Left lobe of liver (tissue), 2 donors: Measurements from ENCODE around the gene AAK1. TPM values are rescaled to one million over a fixed set of nuclear protein-coding genes. Genes with fewer than 3 reads are reported as not detected.
"Not testable (repeated sequence)": the region's sequence is repeated elsewhere in the genome, so short reads cannot be mapped to it uniquely, and the experiment has no call there.

Experiments used
- ATAC-seq: fragments of 200-7000 bp; cut with Tn5 transposase; one replicate; pipeline ENCODE4 v1.9.1; 2020; ENCODE audit warnings: mild to moderate bottlenecking, moderate library complexity
- DNase-seq: peaks from one replicate; pipeline ENCODE4 v3.0.0-alpha.2; 2020; ENCODE audit warnings: low spot score
- total RNA-seq: library from RNA; stranded (reverse); gene quantifications from one replicate; pipeline ENCODE4 v1.2.1, GENCODE V29; 2021
- donor health status: DM: no; HTN: no; CAD: no; lungs with moderate emphysema.
- donor health status: DM: no; HTN: yes; CAD: no.

The AAK1 gene
- total RNA-seq, 1 donor from 2014 or later: 16.2 TPM

DNA sequence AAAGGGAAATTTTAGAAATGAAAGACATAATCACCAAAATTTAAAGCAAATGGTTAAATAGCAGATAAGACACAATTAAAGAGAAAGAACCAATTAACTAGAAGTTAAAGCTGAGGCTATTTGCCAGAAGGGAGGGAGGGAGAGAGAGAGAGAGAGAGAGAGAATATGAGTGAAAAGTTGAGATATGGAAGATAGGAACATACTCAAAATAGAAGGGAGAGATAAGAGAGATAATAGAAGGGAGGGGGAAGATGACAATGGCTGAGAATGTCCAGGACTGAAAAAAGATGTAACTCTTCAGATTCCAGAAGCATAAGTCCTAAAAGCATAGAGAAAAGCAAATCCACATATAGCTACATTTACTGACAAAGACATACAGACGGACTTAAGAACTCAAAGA, 17.1 kb upstream of the AAK1 start:
- ATAC-seq (no peak), DNase-seq (no peak)

DNA sequence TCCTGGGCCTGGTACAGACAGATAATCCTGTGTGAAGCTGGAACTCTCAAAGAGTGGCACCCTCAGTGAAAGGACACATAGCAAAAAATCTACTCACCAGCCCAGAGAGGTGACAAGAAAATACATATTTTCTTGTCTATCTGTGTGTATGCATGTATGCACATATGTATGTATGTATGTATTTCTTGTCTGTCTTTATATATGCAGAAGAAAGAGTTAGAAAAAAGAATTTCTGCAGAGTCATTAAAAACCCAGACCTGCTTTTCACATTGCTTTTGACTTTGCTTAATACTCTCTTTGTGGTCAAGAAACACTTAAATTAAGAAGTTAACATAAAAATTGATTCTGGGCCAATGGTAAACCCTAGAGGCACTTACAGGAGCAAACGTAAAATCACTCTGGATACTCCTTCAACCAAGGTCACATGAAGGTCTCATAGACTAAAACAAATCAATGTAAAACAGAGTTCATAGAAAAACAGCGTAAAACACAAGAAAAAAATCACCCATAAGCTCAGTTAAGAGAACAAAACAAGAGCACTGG, 16.5 kb upstream of the AAK1 start:
- ATAC-seq: no peak
- DNase-seq: no peak

DNA sequence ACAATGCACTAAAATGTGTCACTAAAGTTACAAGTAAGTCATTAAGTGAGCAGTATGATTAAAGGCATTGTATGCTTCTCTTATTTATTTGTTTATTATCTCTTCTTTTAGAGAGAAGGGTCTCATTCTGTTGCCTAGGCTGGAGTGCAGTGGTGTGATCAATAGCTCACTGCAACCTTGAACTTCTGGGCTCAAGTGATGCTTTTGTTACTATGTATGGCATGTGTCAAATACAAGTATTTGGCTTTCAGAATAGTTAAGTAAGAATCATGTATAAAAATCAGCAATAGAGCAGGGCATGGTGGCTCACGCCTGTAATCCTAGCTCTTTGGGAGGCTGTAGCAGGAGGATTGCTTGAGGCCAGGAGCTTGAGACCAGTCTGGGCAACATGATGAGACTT, 15.8 kb upstream of the AAK1 start:
- DNase-seq: no peak
- ATAC-seq: no peak

DNA sequence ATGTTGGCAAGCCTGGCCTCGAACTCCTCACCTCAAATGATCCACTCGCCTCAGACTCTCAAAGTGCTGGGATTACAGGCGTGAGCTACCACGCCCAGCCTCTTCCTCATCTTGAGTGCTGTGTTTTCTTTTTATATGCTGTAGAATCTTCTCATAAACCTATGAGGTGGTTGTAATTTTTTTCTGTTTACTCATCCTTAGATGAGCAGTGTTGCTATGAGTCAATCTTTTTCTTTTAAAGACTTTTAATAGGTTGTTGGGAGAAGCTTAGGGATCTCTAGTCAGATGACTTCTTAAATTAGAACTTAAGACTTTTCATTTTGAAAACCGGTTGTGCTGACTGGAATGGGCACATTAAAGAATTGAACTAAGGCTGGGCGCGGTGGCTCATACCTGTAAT, 8.7 kb upstream of the AAK1 start:
- ATAC-seq: no peak
- DNase-seq: no peak

DNA sequence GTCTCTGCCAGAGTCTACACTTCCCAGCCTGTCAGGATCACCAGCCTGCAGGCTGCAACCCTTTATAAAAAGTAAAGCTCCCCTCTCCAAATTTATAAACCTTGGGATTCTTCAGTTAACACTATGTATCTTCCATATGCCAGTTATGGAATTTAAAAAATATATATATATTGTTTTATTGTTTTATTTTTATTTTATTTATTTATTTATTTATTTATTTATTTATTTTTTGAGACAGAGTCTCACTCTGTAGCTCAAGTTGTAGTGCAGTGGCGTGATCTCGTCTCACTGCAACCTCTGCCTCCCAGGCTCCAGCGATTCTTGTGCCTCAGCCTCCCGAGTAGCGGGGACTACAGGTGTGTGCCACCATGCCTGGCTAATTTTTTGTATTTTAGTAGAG, 3.7 kb upstream of the AAK1 start:
- not testable (repeated sequence) for DNase-seq, ATAC-seq

DNA sequence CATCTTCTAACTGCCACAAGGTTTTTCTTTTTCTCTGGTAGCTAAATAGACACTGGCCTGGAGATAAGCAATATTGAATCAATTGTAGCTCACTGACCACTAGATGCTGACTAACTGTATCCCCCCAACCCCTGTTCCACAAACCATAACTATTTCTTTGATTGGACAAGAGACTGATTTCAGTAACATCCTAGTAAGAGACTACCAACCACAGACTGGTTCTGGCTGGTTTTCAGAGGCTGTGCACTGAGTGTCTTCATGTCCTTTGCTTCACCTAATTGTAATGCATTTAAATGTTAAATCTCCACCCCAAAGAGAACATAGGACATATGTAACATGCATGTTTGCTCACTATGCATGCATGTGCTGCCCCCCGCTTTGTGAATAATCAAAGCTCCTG, 3.2 kb upstream of the AAK1 start:
- no peak for DNase-seq
- ATAC-seq: no peak

DNA sequence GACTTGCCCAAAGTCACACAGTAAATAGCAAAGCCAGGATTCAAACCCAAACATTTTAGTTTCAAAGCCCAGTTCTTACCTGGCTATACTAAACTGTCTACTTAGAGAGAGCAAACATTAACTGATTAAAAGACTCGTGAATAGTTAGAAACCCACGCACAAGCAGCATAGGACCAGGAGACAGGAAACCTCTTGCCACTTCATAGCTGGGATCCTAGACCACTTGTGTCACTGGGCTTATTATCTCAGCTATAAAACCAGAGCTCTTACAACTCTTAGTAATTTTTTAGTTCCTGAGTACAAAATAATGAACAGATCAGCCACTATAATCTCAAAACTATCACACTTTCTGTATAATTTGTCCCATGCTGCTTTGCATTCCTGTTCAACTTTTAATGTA, 2.4 kb upstream of the AAK1 start:
- DNase-seq (no peak), ATAC-seq (no peak)

DNA sequence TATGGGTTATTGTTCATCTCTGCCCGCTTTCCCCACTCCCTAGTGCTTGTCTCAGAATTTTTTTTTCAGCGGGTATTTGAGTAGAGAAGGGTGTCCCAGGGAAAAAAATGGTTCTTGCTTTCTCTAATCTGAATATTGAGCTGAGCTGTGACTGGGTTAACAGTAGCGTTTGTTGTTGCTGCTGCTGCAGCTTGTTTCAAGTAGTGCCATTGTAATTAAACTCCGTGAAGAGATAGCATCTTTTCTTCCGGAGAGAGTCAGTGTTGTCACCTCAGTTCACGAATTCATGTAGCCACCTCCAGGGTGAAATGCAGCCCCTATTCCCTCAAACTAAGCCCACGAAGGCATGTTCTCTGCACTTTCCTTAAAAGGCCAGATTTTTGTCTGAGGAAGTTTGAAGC, 1.5 kb upstream of the AAK1 start:
- ATAC-seq (no peak), DNase-seq (no peak)

DNA sequence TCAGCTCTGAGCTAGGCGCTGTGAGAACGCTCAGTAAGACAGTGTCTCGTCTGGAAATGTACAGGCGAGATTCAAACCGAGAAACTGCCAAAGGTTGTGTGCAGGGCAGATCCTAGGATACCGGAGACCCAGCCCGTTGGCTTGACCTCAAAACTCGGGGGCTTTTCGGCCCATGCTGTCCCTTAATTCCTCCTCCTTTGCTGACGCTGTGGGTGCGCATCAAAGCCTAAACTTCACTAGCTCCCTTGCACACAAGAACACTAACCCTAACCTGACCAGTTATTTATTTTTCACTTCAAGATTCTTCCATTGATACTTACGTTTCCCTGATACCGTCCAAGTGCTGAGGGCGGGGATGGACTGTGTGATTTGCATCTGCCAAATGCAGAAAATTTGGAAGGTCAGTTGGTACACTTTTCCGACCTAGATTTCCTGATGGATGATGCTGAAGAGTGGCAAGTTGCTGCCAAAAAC, 1.0 kb upstream of the AAK1 start:
- ATAC-seq: no peak

DNA sequence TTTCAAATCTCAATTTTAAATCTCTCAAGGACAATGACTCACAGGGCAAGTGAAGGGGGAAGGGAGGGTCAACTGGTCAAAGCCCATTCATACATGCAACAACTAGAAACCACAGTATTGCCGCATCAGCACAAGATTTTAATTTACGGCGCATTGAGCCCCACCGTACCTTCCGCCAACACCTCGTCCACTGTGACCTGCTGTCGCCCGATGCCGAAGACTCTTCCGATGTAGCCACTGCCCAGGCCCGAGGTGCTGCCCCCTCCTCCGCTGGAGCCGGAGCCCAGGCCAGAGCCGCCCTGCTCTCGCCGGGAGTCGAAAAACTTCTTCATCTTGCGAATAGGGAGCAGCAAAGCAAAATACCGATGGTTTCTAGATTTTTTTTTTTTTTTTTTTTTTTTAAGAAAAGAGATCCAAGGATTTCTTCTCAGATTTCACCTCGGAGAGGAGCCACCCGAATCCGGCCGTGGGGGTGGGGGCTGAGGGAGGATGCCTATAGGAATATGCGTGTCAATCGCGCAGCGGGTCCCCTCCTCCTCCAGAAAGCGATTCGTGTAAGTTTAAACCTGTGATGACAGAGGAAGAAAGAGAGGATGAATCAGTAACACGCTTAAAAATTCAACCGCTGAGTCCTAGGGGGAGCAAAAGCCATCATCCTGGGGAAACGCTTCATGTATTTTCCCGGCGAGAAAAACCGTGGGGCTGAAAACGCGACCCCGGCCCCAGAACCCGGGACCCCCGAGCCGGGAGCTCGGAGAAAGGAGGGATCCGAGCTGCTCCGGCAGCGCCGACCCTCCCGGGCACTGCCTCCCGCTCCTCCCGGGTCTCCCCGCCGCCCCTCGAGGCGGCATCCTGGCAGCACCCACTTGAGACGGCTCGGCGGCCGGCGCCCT, 584 bp downstream of the AAK1 start:
- peak; percentile 12 for ATAC-seq
- peak; percentile 59 for DNase-seq

More for the DNA sequence above, 1.0 kb upstream of the AAK1 start:
- no peak for DNase-seq

DNA sequence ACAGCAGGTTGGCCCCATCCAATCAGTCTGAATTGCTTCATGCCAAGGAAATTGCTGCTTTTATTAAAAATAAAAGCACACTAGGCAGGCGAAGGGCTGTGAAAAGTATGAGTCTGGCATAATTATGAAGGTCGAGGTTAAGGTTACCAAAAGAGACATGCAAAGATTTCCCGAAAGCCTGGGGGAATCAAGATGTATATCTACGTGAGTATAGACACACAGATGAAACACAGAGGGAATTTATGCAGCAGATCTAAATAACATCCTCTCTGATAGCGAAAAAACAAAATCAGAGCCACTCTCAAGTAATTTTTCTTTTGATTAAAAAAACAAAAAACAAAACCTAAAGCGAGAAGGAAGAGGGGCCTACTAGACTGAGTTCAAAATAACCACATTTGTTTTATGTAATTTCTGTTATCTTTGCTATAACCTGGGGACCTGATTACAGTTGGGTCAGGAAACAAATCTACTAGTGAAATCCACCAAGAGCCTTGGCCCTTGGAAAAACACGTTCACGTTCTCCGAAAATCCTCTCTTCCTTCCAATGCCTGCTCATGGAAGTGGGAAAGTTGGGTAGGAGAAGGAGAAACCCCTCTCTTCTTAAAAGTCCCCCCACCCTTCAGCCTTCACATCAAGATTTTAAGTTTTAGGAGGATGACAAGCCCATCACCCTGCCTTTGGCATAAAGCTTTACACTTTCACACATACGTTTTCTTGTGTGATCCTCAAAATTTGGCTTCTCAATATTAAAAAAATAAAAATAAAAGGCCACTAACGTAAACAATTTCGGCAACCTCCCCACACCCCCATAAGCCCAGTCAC, 1.4 kb downstream of the AAK1 start:
- ATAC-seq (no peak), DNase-seq (no peak)

DNA sequence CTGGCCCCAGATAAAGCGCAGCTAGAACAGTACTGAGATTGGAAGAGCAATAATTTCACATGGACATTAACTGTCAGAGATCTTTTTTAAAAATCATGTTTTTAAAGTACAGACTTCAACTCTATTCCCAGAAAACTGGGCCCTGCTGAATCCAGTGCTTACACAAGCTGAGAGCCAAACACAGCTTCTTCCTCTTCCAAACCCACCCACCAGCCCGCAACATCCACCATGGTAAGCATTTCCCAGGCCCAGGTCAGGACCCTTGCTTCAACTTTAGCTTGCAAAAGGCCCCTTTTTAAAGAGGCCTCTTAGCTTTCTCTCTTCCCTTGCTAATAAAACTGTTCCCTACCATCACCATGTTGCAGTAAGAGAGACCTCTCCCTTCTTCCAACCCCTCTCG, 2.1 kb downstream of the AAK1 start:
- DNase-seq (no peak), ATAC-seq (no peak)

DNA sequence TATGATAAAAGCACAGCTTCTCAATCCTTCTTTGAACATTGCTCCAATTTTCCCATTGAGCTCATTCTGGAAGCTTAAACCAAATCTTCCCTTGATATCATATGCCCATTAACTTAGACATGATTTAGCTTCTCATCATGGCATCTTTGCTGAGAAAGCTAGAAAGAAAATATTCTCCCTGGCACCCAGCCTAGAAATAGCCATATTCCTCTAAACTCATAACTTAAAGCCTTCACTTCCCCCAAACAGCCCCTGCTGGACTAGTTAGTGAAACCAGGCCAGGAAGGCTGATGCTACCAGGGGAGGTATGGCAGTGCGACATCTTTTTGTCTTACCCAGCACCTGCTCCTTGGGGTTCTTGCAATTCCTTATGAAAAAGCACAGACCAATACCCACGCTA, 4.3 kb downstream of the AAK1 start:
- DNase-seq: no peak
- ATAC-seq: no peak

DNA sequence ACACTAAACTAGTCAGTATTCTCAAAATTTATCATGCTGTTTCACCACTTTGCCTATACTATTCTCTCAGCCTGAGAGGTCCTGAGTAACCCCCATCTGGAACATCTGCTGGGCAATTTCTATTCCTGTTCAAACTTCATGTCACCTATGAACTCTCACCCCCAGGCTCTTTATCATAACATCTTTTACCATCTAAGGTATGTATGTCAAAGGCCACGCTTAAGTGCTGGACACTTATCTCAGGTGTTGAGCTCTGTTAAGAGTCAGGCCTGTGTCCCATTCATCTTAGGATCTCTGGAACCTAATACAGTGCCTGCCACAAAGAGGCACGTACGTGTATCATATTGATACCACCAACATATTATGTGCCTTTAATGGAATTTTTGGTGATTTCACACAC, 4.9 kb downstream of the AAK1 start:
- no peak for ATAC-seq
- no peak for DNase-seq

DNA sequence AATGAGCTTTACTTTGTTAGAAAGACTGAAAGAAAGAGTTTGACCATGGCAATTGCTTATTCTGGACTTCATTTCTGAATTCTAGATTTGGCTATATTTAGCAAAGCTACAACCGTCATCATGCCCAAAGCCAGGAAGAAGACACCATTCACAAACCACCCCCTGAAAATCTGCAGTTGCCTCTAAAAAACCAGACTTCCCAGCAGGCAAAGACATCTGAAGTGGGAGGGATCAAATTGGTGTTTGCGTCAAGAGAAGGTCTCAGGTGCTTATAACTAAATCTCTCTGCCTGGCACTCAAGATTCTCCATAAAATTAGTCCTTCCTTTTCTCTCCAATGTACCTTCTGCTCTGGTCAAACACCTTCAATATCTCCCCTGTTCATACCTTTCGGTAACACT, 5.6 kb downstream of the AAK1 start:
- ATAC-seq (no peak), DNase-seq (no peak)

DNA sequence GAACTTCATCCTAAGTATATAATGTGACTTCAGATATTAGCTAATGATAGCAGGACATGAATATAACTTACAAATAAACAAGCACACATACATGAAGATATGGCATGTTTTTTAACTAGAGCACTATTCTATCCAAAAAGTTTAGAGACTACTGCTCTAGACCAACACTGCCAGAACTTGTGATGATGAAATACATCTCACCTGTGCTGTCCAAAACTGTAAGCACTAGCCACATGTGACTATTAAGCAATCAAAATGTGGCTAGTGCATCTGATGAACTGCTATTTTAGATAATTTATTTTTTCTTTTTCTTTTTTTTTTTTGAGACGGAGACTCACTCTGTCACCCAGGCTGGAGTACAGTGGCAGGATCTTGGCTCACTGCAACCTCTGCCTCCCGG, 7.1 kb downstream of the AAK1 start:
- no peak for DNase-seq
- peak; percentile 82 for ATAC-seq

DNA sequence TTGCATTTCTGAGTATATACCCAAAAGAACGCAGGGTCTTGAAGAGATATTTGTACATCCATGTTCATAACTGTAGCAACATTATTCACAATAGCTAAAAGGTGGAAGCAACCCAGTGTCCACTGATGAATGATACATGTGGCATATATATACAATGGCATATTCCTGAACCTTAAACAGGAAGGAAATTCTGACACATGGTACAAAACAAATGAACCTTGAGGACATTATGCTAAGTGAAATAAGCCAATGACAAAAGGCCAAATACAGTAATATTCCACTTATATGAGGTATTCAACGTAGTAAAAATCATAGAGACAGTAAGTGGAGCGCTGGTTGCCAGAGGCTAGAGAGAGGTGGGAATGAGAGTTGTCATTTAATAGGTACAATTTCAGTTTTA, 8.1 kb downstream of the AAK1 start:
- DNase-seq: no peak
- ATAC-seq: no peak

DNA sequence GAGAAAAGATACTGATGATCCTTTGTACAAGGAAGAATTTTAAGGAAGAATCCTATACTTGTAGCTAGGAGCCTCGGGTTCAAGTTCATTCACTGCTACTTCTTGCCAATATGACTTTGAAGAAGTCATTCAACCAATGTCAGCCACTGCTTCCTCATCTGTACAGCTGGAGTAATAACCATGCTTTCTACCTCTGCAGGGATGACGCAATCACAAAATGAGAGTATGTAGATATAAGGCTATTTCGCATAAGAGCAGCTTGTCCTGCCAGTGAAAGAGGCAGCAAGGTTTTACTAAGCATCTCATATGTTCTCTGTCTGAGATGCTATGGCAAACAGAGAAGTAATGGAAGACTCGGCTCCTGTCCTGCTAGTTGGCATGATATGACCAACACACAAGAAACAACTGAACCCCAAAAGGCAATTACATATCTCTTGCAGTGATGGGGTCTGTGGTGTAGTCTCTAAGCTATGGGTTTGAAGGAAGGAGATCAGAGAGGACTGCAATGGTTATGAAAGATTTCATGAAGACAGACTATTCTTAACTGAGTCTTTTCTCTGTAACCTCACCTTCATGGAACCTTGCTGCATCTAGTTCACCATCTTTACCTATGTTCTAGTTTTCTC, 9.2 kb downstream of the AAK1 start:
- DNase-seq (no peak), ATAC-seq (no peak)

DNA sequence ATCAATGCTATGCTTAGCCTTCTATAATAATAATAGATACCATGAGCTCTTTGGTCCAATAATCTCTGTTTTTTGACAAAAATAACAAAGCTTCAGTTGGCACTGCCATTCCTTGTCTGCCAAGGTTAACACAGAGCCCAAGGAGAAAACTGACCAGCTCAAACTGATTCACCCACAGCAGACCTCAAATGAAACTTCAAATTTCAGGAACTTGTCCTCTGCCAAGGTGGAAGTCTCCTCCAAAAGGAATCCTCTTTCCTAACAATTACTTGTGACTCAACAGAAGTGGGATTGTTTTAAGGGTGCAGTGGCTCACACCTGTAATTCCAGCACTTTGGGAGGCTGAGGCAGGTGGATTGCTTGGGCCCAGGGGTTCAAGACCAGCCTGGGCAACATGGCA, 12.1 kb downstream of the AAK1 start:
- no peak for DNase-seq

DNA sequence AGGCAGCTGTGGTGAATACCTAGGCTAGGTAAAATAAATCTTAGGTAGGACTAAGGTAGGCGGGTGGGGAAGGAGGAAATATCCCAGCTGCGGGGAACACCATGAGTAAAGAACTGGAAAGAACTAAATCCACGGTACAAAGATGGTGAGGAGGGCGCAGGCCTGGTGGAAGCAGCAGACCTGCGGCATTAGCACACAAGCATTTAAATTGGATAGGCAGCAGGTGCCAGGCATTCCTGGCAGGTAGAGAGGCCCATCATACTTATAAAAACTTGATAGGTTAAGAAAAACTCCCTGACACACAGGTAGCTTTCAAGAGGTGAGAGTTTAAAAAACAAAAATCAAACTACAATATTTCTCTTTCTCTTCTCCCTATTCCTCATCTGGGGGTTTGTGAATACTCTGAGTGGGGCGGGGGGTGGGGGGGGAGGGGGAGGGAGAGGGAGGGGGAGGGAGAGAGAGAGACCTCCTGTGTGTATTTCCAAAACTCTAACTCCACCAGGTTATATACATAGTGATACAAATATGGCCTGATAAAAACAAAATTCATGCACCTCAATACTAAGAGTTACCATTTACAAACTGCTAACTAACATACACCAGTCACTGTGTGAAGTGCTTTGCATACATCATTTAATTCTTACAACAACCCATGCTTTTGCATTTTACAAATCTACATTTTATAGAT, 13.5 kb downstream of the AAK1 start:
- no peak for ATAC-seq

More for the DNA sequence above, 12.1 kb downstream of the AAK1 start:
- no peak for ATAC-seq

More for the DNA sequence above, 13.5 kb downstream of the AAK1 start:
- no peak for DNase-seq
